B cell (primary cell): ENCODE measurements around the gene PREB. TPM values are rescaled to one million over a fixed set of nuclear protein-coding genes. Genes with fewer than 3 reads are reported as not detected.
A peak's percentile ranks its signal among the peaks of the same experiment; 100 is the strongest.

ENCODE experiments used
- ATAC-seq: fragments of 200-7000 bp; cut with Tn5 transposase; one replicate; pipeline ENCODE4 v1.10.0; 2021; ENCODE audit warnings: low read depth, mild to moderate bottlenecking, moderate number of reproducible peaks, moderate library complexity
- CTCF ChIA-PET: fragments of 350-600 bp; sonication (Branson Sonifier 250); formaldehyde crosslinking; loops from one replicate; lab custom pipeline; 2021; ENCODE audit warnings: antibody characterized with exemption, inconsistent platforms; lab: Charles Lee
- POLR2A ChIA-PET: fragments of 350-600 bp; sonication (Branson Sonifier 250); formaldehyde crosslinking; loops from one replicate; lab custom pipeline; 2021; ENCODE audit warnings: antibody characterized with exemption; lab: Charles Lee
- DNase-seq: peaks from one replicate; pipeline ENCODE4 v3.0.0; 2013
- H2AFZ ChIP-seq: 2 replicates; pipeline ENCODE4 v1.6.1; 2012; ENCODE audit warnings: mild to moderate bottlenecking, low read depth, low read length; ENCODE audit not compliant: insufficient read depth, poor library complexity, severe bottlenecking
- H3K27ac ChIP-seq, 2 donors: 1 replicate in 1 of 2; 2 replicates in 1 of 2; pipeline ENCODE4 v1.5.1; 2012 to 2013; ENCODE audit warnings: low read length in 2 of 2, mild to moderate bottlenecking in 2 of 2, moderate library complexity in 1 of 2
- H3K27me3 ChIP-seq, 4 experiments: fragments of 200-600 bp in 1 of 4; sonication (generic) in 1 of 4; replicated peaks in 1 of 4; 1 replicate in 2 of 4; 2 replicates in 2 of 4; pipeline versions ENCODE4 v1.6.1 to v1.7.0; 2013 to 2016; ENCODE audit warnings: low read length in 3 of 4, mild to moderate bottlenecking in 2 of 4, mixed read lengths in 1 of 4, moderate library complexity in 1 of 4; ENCODE audit not compliant: insufficient read depth in 4 of 4, control insufficient read depth in 3 of 4; ENCODE audit errors: control extremely low read depth in 1 of 4
- H3K36me3 ChIP-seq, 2 experiments: replicated peaks in 1 of 2; 1 replicate in 1 of 2; 2 replicates in 1 of 2; pipeline versions ENCODE4 v1.6.1 to v1.7.1; 2013; ENCODE audit warnings: low read length in 1 of 2; ENCODE audit not compliant: insufficient read depth in 2 of 2, control insufficient read depth in 1 of 2; ENCODE audit errors: control extremely low read depth in 1 of 2, extremely low read depth in 1 of 2
- H3K4me1 ChIP-seq, 2 donors: fragments of 200-600 bp in 1 of 2; sonication (generic) in 1 of 2; 1 replicate in 1 of 2; 2 replicates in 1 of 2; pipeline versions ENCODE4 v1.5.1 to v1.6.1; 2013 to 2017; ENCODE audit warnings: low read length in 2 of 2; ENCODE audit not compliant: control insufficient read depth in 2 of 2, insufficient read depth in 2 of 2
- H3K4me2 ChIP-seq: replicated peaks from 2 replicates; pipeline ENCODE3; 2012; ENCODE audit warnings: mild to moderate bottlenecking, low read depth, low read length; ENCODE audit not compliant: poor library complexity, severe bottlenecking
- H3K4me3 ChIP-seq, 5 experiments: fragments of 200-600 bp in 1 of 5; sonication (generic) in 1 of 5; 1 replicate in 3 of 5; 2 replicates in 2 of 5; pipeline versions ENCODE4 v1.5.1 to v1.7.0; 2011 to 2016; ENCODE audit warnings: low read length in 4 of 5, mild to moderate bottlenecking in 4 of 5, low read depth in 2 of 5, control low read depth in 1 of 5, moderate library complexity in 1 of 5; ENCODE audit not compliant: insufficient read depth in 1 of 5; ENCODE audit errors: control extremely low read depth in 1 of 5, extremely low read depth in 1 of 5
- H3K79me2 ChIP-seq: fragments of 200-600 bp; sonication (generic); one replicate; pipeline ENCODE4 v1.6.0; 2016; ENCODE audit warnings: low read length; ENCODE audit not compliant: control insufficient read depth, insufficient read depth
- H3K9ac ChIP-seq: fragments of 200-600 bp; sonication (generic); 2 replicates; pipeline ENCODE4 v1.6.1; 2017; ENCODE audit warnings: mild to moderate bottlenecking, low read length, moderate library complexity
- H3K9me3 ChIP-seq, 3 donors: one replicate each; pipeline versions ENCODE4 v1.6.1 to v1.7.1; 2013; ENCODE audit warnings: low read length in 2 of 3; ENCODE audit not compliant: control insufficient read depth in 2 of 3, insufficient read depth in 1 of 3; ENCODE audit errors: control extremely low read depth in 1 of 3
- H4K20me1 ChIP-seq: 2 replicates; pipeline ENCODE4 v1.6.0; 2012; ENCODE audit warnings: mild to moderate bottlenecking, low read length; ENCODE audit not compliant: insufficient read depth, control insufficient read depth, poor library complexity, severe bottlenecking
- H3K27ac Mint-ChIP-seq: one replicate; pipeline ENCODE4 v1.8.0; 2021; ENCODE audit warnings: mixed read lengths
- H3K27me3 Mint-ChIP-seq: one replicate; pipeline ENCODE4 v1.8.0; 2021; ENCODE audit warnings: mixed read lengths
- H3K4me1 Mint-ChIP-seq: one replicate; pipeline ENCODE4 v1.8.0; 2021; ENCODE audit warnings: mixed read lengths
- H3K4me3 Mint-ChIP-seq: one replicate; pipeline ENCODE4 v1.8.0; 2021; ENCODE audit warnings: mixed read lengths
- H3K9me3 Mint-ChIP-seq: one replicate; pipeline ENCODE4 v1.8.0; 2022; ENCODE audit warnings: mixed read lengths; ENCODE audit not compliant: insufficient read depth
- CTCF ChIP-seq: fragments of 200-600 bp; IDR thresholded peaks from one replicate; pipeline ENCODE4 v1.8.0; 2022; ENCODE audit warnings: antibody characterized with exemption, mild to moderate bottlenecking
- EZH2 ChIP-seq: IDR thresholded peaks from 2 replicates; pipeline ENCODE4 v1.6.1; 2012; ENCODE audit warnings: borderline replicate concordance, low read depth, mild to moderate bottlenecking, moderate library complexity, low read length; ENCODE audit not compliant: insufficient read depth, poor library complexity, severe bottlenecking
- WGBS: methylation state at CpG from one replicate; pipeline ENCODE4 v1.1.5; 2013; ENCODE audit warnings: missing lambda C conversion rate; ENCODE audit not compliant: insufficient coverage; 5-methylcytosine and 5-hydroxymethylcytosine counted together
- intact Hi-C: fragments of 100-400 bp; cut with micrococcal nuclease; formaldehyde crosslinking; loops from one replicate; pipeline ENCODE4 v1.10.0; 2022
- polyA plus RNA-seq: library from polyadenylated mRNA; depleted of rRNA; stranded (reverse); fragments of >200 nt; gene quantifications from 2 replicates; pipeline ENCODE4 v1.2.3, GENCODE V29; 2012
- total RNA-seq, 2 donors: library from RNA; stranded (reverse); fragments of 120-200 nt in 1 of 2; gene quantifications; 1 replicate in 1 of 2; 2 replicates in 1 of 2; pipeline versions ENCODE4 v1.2.3 to v1.2.4, GENCODE V29; 2013 to 2022

The PREB gene
- total and polyA plus RNA-seq, 2 donors (not counting 1 experiment from before 2014, with no cell fraction given), result 46.0 to 88.9 TPM

GRCh38 chr2:27086724-27087593 is 47.5 kb downstream of the PREB start, which contains the start of gene KHK:
KHK (plus strand) TSS chr2:27086772; CDS start chr2:27087260, 488 bp downstream.
- H3K27ac ChIP-seq, result peak within 1 kb of the TSS; percentile 68 to 81
- H4K20me1 ChIP-seq, result no peaks in the 10 kb centered on the region
- peak within 1 kb of the TSS; percentile 91 for H3K4me3 Mint-ChIP-seq
- WGBS, result 16% methylated on average over 53 of the region's 54 CpGs
- H3K4me3 ChIP-seq, result peak within 1 kb of the TSS; percentile 36 to 91 (median 66)
- H2AFZ ChIP-seq, result peak within 1 kb of the TSS; percentile 97
- no peaks in the 10 kb centered on the region for H3K27me3 ChIP-seq
- no peaks in the 10 kb centered on the region for H3K36me3 ChIP-seq
- no peaks in the 10 kb centered on the region for H3K9me3 Mint-ChIP-seq
- H3K27me3 Mint-ChIP-seq, result no peaks in the 10 kb centered on the region
- peaks cover 4% of the 10 kb centered on the region for H3K79me2 ChIP-seq
- peak within 1 kb of the TSS; percentile 90 for H3K27ac Mint-ChIP-seq
- ChIA-PET CTCF (interaction anchor here (0.6 to 3.4 kb wide), 11 partner anchors 10 to 217 kb away, joined by 3 to 14 read pairs (median 5); partner anchors contain the start of gene OST4), POLR2A (interaction anchor here (0.7 to 1.3 kb wide), 4 partner anchors 16 to 125 kb away, joined by 3 to 5 read pairs (median 5); partner anchors contain the start of genes ATRAID, OST4 and SLC5A6)
- DNase-seq (no peak), ATAC-seq (no peak)
- TF ChIP-seq CTCF (peak; percentile 66), EZH2 (no peak)
- peaks cover 13 to 23% of the 10 kb centered on the region in 2 donors for H3K4me1 ChIP-seq
- no peaks in the 10 kb centered on the region for H3K9me3 ChIP-seq
- H3K9ac ChIP-seq, result peak within 1 kb of the TSS; percentile 86
- peaks cover 18% of the 10 kb centered on the region for H3K4me1 Mint-ChIP-seq
- intact Hi-C loops, result loop anchor here (1.0 to 10.0 kb wide), 12 partner anchors 9 to 1788 kb away; partner anchors contain the start of genes ABHD1, AGBL5, ASXL2 and CAD
- peak within 1 kb of the TSS; percentile 97 for H3K4me2 ChIP-seq
